Mucosa of descending colon (tissue), 3 donors: Measurements from ENCODE around the gene MIEN1. TPM values are rescaled to one million over a fixed set of nuclear protein-coding genes. Genes with fewer than 3 reads are reported as not detected.
A peak's percentile ranks its signal among the peaks of the same experiment; 100 is the strongest.
"Not testable (repeated sequence)": the region's sequence is repeated elsewhere in the genome, so short reads cannot be mapped to it uniquely, and the experiment has no call there.

Source experiments
- ATAC-seq: fragments of 200-7000 bp; cut with Tn5 transposase; one replicate; pipeline ENCODE4 v1.9.1; 2020; ENCODE audit warnings: mild to moderate bottlenecking, moderate library complexity
- DNase-seq, 3 donors: peaks; one replicate each; pipeline ENCODE4 v3.0.0-alpha.2; 2020
- H3K36me3 ChIP-seq: fragments of 200-600 bp; one replicate; pipeline ENCODE4 v1.8.0; 2021; ENCODE audit warnings: low read depth, mild to moderate bottlenecking
- H3K4me1 ChIP-seq: fragments of 200-600 bp; one replicate; pipeline ENCODE4 v1.8.0; 2021; ENCODE audit warnings: low read depth, mild to moderate bottlenecking
- H3K4me3 ChIP-seq: fragments of 200-600 bp; one replicate; pipeline ENCODE4 v1.8.0; 2021; ENCODE audit warnings: mild to moderate bottlenecking
- H3K9me3 ChIP-seq: fragments of 200-600 bp; one replicate; pipeline ENCODE4 v1.8.0; 2021; ENCODE audit warnings: mild to moderate bottlenecking
- intact Hi-C, 2 donors: fragments of 100-400 bp; cut with DNase I in 1 of 2; cut with micrococcal nuclease in 1 of 2; formaldehyde crosslinking; loops; one replicate each; pipeline versions ENCODE4 v1.11.0 to v1.11.1; 2022; cut with DNase I, micrococcal nuclease
- total RNA-seq, 3 donors: library from RNA; stranded (reverse); fragmentation: NEBNext Ultra II Directional in 2 of 3; extraction: Animal tissue kit (Norgen Biotek cat#: 25700) in 2 of 3; gene quantifications; one replicate each; pipeline versions ENCODE4 v1.2.1 to v1.2.4, GENCODE V29; 2021 to 2023
- TF ChIP-seq, protein P1 (sequence below): fragments of 200-600 bp; IDR thresholded peaks from one replicate; pipeline ENCODE4 v1.8.0; 2022; ENCODE audit warnings: antibody characterized with exemption, mild to moderate bottlenecking
- donor health status: DM: no; HTN: no; CAD: no; lungs with moderate emphysema.
- donor health status: DM: no; HTN: no; CAD: no.
- donor health status: DM: no; HTN: yes; CAD: no.

MIEN1 gene
- total RNA-seq, 3 donors from 2014 or later: 63.2 to 84.3 (median 67.1) TPM

DNA sequence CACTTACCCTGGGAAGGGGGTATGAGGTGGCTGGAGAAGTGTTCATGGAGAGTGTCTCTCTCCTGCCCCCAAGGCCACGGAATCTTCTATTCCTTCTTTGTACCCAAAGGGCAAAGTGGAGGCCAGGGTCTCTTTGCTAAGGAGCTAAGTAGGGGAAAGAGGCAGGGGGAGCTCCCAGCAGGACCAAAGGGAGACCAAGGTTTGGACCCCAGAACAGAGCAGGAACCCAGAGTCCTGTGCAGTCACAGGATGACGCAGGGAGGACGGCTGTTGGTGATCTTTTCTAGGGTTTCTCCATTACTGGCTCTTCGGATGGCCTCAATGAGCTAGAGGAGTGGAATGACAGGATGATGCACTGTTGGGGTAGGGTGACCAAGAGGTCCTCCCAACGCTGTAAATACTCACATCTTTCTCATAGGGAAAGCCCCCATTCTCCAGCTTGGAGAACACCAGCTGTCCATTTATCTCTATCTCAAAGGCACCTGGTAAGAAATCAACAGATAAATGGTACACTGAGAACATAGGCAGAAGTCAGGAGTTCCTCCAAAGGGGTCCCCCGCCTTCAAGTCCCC lies 966 bp downstream of the MIEN1 start:
- intact Hi-C loops: no loop called here
- no peak for DNase-seq
- Histone ChIP-seq H3K4me1 (peaks cover 7% of the 10 kb centered on the region), H3K9me3 (no peaks in the 10 kb centered on the region), H3K4me3 (no peak overlapping the region), H3K36me3 (no peaks in the 10 kb centered on the region)
- TF ChIP-seq, protein P1, sequence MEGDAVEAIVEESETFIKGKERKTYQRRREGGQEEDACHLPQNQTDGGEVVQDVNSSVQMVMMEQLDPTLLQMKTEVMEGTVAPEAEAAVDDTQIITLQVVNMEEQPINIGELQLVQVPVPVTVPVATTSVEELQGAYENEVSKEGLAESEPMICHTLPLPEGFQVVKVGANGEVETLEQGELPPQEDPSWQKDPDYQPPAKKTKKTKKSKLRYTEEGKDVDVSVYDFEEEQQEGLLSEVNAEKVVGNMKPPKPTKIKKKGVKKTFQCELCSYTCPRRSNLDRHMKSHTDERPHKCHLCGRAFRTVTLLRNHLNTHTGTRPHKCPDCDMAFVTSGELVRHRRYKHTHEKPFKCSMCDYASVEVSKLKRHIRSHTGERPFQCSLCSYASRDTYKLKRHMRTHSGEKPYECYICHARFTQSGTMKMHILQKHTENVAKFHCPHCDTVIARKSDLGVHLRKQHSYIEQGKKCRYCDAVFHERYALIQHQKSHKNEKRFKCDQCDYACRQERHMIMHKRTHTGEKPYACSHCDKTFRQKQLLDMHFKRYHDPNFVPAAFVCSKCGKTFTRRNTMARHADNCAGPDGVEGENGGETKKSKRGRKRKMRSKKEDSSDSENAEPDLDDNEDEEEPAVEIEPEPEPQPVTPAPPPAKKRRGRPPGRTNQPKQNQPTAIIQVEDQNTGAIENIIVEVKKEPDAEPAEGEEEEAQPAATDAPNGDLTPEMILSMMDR: no peak
- no peak for ATAC-seq

- TF ChIP-seq, protein P1: no peak
- no peak overlapping the region for H3K4me3 ChIP-seq
- H3K36me3 ChIP-seq: no peaks in the 10 kb centered on the region
- intact Hi-C loops: no loop called here
- no peaks in the 10 kb centered on the region for H3K9me3 ChIP-seq
- peaks cover 7% of the 10 kb centered on the region for H3K4me1 ChIP-seq
- no peak for ATAC-seq
- no peak for DNase-seq
These were observed 2.8 kb downstream of the MIEN1 start for GRCh38 chr17:39727556-39727955.

DNA sequence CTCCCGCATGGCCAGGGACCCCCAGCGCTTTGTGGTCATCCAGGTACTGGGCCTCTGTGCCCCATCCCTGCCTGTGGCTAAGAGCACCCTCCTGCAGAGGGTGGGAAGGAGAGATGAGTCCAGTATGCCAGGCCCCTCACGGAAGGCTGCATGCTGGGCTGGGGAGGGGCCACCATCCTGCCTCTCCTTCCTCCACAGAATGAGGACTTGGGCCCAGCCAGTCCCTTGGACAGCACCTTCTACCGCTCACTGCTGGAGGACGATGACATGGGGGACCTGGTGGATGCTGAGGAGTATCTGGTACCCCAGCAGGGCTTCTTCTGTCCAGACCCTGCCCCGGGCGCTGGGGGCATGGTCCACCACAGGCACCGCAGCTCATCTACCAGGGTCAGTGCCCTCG lies 3.7 kb downstream of the MIEN1 start:
- Histone ChIP-seq H3K36me3 (no peaks in the 10 kb centered on the region), H3K4me3 (no peak overlapping the region), H3K9me3 (no peaks in the 10 kb centered on the region), H3K4me1 (peaks cover 7% of the 10 kb centered on the region)
- intact Hi-C loops: no loop called here
- TF ChIP-seq, protein P1: no peak
- ATAC-seq (no peak), DNase-seq (peak in 1 of 3 donors; percentile 44)

GRCh38 chr17:39725923-39726322 lies 4.4 kb downstream of the MIEN1 start:
- H3K4me1 ChIP-seq, intact Hi-C loops, H3K4me3 ChIP-seq, ATAC-seq, H3K36me3 ChIP-seq, H3K9me3 ChIP-seq, DNase-seq: not testable (repeated sequence)

DNA sequence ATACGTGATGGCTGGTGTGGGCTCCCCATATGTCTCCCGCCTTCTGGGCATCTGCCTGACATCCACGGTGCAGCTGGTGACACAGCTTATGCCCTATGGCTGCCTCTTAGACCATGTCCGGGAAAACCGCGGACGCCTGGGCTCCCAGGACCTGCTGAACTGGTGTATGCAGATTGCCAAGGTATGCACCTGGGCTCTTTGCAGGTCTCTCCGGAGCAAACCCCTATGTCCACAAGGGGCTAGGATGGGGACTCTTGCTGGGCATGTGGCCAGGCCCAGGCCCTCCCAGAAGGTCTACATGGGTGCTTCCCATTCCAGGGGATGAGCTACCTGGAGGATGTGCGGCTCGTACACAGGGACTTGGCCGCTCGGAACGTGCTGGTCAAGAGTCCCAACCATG lies 5.6 kb downstream of the MIEN1 start:
- intact Hi-C loops: no loop called here
- no peaks in the 10 kb centered on the region for H3K9me3 ChIP-seq
- TF ChIP-seq, protein P1: no peak
- H3K36me3 ChIP-seq: no peaks in the 10 kb centered on the region
- peak in 1 of 3 donors; percentile 46 for DNase-seq
- H3K4me3 ChIP-seq: no peak overlapping the region
- no peak for ATAC-seq
- H3K4me1 ChIP-seq: peaks cover 5% of the 10 kb centered on the region

DNA sequence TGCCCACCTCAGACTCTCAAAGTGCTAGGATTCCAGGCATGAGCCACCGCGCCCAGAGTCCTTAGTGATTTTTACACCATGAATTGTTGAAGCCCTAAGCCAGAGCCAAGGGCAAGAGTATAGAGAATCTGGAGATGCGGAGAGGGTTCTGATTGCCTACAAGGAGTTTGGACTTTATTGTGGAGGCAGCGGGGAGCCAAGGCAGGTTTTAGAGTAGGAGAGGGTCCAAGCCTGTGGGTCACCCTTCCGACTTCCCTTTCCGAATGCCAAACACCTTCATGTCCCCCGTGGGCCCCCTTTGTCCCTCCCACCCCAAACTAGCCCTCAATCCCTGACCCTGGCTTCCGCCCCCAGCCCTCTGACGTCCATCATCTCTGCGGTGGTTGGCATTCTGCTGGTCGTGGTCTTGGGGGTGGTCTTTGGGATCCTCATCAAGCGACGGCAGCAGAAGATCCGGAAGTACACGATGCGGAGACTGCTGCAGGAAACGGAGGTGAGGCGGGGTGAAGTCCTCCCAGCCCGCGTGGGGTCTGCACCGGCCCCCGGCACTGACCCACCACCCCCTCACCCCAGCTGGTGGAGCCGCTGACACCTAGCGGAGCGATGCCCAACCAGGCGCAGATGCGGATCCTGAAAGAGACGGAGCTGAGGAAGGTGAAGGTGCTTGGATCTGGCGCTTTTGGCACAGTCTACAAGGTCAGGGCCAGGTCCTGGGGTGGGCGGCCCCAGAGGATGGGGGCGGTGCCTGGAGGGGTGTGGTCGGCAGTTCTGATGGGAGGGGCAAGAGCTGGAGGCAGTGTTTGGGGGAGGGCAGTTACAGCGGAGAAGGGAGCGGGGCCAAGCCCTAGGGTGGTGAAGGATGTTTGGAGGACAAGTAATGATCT lies 7.1 kb downstream of the MIEN1 start:
- ATAC-seq (peak; percentile 77), DNase-seq (peak; percentile 64 to 80 (median 65))
- no peaks in the 10 kb centered on the region for H3K9me3 ChIP-seq
- H3K4me1 ChIP-seq: peaks cover 4% of the 10 kb centered on the region
- intact Hi-C loops: no loop called here
- H3K36me3 ChIP-seq: no peaks in the 10 kb centered on the region
- TF ChIP-seq, protein P1: no peak
- no peak overlapping the region for H3K4me3 ChIP-seq
